HG02610 (cell line): ENCODE measurements around the gene BNC2.

Source experiments
- ATAC-seq: cut with Tn5 transposase; IDR thresholded peaks from one replicate; pipeline ENCODE4 v1.9.1; 2021; ENCODE audit warnings: mild to moderate bottlenecking, moderate library complexity; ENCODE audit not compliant: unreplicated experiment

BNC2 gene

GRCh38 chr9:16680975-16681651 lies 189.4 kb downstream of the BNC2 start:
- ATAC-seq: no peak

GRCh38 chr9:16680541-16680940 lies 189.9 kb downstream of the BNC2 start:
- ATAC-seq: no peak

DNA sequence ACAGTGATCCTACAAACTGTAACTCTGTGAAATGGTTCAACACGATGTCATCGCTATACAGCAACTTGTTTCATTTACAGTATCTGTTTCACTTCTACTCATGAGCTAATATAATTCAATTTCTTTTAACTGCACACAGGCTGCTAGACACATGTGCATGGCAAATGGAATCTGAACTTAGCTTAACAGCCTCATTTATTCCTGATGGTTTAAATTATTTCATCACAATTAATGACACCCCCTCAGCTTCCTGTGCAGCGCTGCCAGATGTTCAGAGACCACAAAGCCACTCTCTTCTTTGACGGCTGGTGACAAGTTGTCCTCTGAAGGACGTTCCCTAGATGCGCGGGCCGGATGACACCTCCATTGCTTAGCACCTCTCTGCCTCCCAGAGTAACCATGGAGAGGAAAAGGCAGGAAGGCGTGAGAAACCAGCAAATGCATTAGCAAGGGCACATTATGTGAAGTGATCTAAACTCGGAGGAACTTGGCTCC lies 191.1 kb downstream of the BNC2 start:
- ATAC-seq: no peak

GRCh38 chr9:16676519-16676918 lies 194.0 kb downstream of the BNC2 start:
- ATAC-seq: no peak

- ATAC-seq: no peak
Observed at GRCh38 chr9:16675131-16675530, 195.3 kb downstream of the BNC2 start.

DNA sequence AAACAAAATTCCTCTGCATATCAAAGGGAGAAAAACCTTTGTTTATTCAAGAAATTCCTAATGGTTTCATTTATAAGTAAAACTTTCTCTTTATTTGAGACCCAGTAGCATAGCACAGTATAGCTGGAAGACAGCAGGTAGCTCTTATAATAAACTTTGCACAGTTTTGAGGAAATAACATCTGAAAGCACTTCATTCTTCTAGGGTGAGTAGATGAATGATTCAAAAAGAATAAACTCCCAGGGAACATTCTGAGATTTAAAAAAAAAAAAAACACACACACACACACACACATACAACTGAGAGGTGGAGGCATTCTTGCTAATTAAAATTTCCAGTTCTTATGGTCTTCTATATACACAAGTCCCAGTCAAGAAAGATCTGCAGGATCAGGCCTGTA lies 197.3 kb downstream of the BNC2 start:
- ATAC-seq: no peak

- ATAC-seq: no peak
Observed at GRCh38 chr9:16672501-16672900, 198.0 kb downstream of the BNC2 start.

- ATAC-seq: peak; percentile 65
Observed at GRCh38 chr9:16671591-16672137, 198.8 kb downstream of the BNC2 start.

GRCh38 chr9:16670791-16671190 lies 199.7 kb downstream of the BNC2 start:
- ATAC-seq: no peak

GRCh38 chr9:16668734-16669295 lies 201.7 kb downstream of the BNC2 start:
- ATAC-seq: no peak

GRCh38 chr9:16664211-16664610 lies 206.3 kb downstream of the BNC2 start:
- ATAC-seq: no peak

DNA sequence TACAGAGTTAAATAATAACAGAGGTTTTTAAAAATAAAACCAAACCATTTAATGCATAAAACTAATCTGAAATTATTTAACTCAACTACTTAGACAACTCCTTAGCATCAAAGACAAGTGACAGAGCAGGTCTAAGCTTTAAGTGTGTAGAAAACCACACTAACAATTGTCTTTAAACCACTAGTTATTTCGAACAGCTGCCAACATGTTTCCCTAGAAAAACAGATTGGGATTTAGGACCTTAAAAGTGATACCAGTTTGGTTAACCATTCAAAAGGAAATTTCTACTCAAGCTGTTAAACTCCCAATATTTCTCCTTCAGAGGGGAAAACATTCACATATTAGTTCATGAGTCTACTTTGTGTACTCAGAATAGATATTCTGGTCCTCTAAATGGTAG lies 208.7 kb downstream of the BNC2 start:
- ATAC-seq: no peak

DNA sequence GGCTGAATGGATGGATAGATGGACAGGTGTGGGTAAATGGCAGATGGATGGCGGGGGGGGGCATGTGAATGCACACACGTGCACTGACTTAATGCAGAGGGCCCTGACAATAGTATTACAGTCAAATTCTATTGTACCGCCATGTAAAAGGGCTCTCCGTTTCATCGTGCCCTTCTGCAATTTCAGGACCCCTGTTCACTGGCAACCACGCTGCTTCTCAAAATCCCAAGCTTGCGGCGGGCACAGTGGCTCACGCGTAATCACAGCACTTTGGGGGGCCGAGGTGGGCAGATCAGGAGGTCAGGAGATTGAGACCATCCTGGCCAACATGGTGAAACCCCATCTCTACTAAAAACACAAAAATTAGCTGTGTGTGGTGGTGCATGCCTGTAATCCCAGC lies 211.4 kb downstream of the BNC2 start:
- no peak for ATAC-seq

DNA sequence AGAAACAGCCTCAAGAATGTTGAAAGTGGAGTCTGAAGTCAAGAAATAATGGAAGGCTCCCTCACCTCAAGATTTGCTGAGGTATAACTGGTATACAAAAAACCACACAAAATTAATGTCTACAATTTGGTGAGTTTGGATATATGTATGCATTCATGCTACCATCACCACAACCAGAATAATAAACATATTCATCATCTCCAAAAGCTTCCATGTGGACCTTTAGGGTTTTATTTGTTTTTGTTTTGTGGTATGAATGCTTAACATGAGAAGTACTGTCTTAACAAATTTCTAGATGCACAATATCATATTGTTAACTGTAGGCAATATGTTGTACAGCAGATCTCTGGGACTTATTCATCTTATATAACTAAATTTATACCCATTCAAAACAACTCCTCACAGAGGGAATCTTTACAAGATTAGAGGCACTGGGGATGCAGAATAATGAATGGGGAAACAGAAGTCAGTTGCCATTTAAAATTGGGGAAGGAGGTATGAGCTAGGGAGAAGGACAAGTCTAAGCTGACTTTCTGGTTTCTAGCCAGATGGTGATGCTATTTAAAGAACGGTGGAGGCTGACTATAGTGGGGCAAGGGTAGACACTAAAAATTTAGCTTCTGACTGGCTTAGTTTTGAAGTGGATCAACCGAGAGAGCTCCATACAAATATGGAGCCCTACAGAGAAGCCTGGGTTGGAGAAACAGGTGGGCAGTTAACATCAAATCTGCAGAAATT lies 213.9 kb downstream of the BNC2 start:
- no peak for ATAC-seq

GRCh38 chr9:16654596-16655126 lies 215.8 kb downstream of the BNC2 start:
- ATAC-seq: no peak

DNA sequence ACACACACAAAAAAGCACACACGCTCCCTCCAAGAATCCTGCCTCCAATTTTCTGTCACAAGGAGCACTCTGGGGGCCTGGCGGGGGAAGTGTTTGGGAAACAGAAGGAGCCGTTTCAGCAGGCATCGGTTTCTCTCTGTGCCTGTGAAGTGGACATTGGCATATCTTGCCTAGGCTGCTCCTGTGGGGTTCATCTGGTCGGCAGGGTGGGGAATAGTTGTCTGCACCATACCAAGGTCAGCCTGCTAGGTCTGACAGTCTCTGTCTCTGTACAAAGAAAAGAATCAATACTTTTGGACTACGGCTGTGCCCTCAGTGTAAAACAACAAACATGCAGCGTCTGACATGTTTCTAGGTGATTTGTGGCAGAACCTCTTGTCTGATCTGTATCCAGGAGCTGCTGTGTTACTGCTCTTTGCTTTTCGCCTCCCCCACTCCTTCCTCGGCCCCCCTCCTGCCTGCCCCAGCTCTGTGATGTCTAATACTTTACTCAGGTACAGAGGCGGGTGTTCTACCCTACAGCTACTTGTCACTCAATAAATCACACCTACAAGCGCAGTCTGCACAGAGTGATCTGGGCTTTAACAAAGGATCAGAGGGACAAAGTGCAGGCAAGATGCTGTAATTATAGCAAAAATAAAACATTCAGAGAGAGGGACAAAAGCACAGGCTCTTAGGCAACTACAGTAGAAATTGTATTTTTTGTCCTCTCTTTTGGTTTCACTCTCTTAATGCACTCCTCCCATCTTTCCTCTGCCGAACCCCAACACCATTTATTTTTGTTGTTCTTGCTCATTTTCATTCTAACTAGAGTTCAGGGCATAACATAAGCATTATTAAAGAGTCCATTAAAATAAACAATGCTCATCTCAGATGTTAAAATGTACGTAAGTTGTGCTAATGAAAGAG lies 216.7 kb downstream of the BNC2 start:
- ATAC-seq: no peak

DNA sequence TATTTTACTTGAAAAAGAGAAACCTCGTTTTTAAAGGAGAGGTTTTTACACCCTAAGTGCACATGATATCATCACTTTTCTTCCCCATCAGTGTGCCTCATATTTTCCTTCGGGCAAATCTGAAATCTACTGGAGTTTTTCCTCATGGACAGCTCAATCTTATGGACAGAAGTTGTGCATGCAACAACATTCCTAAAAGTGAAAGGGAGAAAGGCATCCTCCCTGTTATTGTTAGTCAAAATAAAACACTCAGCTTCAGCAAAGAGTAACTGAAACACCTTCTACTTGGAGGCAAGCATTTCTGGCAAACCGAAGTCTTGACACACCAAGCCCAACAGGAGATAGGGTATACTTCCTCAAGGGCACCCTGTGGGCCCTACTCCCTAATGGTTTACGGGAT lies 217.9 kb downstream of the BNC2 start:
- ATAC-seq: no peak

- no peak for ATAC-seq
Observed at GRCh38 chr9:16651446-16651964, 219.0 kb downstream of the BNC2 start.

DNA sequence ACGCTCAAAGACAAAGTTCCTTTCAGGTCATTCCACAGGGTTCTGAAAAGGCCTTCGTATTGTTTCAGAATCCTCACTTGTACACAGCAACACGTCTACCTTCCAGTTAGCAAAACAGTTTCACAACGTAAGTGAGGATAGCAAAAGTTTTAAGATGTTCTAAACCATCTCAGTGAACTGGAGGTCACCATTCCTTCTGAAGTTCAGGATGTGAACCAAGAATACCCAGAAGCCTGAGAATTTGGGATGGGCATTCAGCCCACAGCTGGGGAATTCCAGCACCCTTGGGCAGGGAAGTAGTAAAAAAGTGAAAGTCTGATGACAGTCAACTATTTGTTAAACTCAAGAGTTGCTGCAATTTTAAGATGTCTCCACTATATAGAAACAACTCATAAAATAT lies 224.5 kb downstream of the BNC2 start:
- no peak for ATAC-seq

GRCh38 chr9:16642421-16643109 lies 227.9 kb downstream of the BNC2 start:
- no peak for ATAC-seq
